Hepatocyte (in vitro differentiated cells): ENCODE results near the gene UGT1A6. TPM values are rescaled to one million over a fixed set of nuclear protein-coding genes. Genes with fewer than 3 reads are reported as not detected.

Experiments used
- DNase-seq: peaks from one replicate; pipeline ENCODE4 v3.0.0-alpha.2; 2016; ENCODE audit warnings: low spot score
- H2AFZ ChIP-seq: fragments of 200-600 bp; sonication (generic); 2 replicates; pipeline ENCODE4 v1.6.0; 2016; ENCODE audit warnings: antibody characterized with exemption, mild to moderate bottlenecking
- H3K27ac ChIP-seq: fragments of 200-600 bp; sonication (generic); 2 replicates; pipeline ENCODE4 v1.5.1; 2016; ENCODE audit warnings: mild to moderate bottlenecking
- H3K27me3 ChIP-seq: fragments of 200-600 bp; sonication (generic); 2 replicates; pipeline ENCODE4 v1.6.1; 2016
- H3K36me3 ChIP-seq: fragments of 200-600 bp; sonication (generic); replicated peaks from 2 replicates; pipeline ENCODE4 v1.5.1; 2016; ENCODE audit warnings: low read depth; ENCODE audit not compliant: insufficient read depth
- H3K4me1 ChIP-seq: fragments of 200-600 bp; sonication (generic); 2 replicates; pipeline ENCODE4 v1.5.1; 2016; ENCODE audit warnings: mild to moderate bottlenecking, moderate library complexity; ENCODE audit not compliant: insufficient read depth
- H3K4me2 ChIP-seq: fragments of 200-600 bp; sonication (generic); 2 replicates; pipeline ENCODE4 v1.6.0; 2016
- H3K4me3 ChIP-seq: fragments of 200-600 bp; sonication (generic); 2 replicates; pipeline ENCODE4 v1.5.1; 2016; ENCODE audit warnings: mild to moderate bottlenecking
- H3K79me2 ChIP-seq: fragments of 200-600 bp; sonication (generic); 2 replicates; pipeline ENCODE4 v1.6.0; 2017; ENCODE audit warnings: mild to moderate bottlenecking
- H3K9me2 ChIP-seq: fragments of 200-600 bp; sonication (generic); replicated peaks from 2 replicates; pipeline ENCODE4 v1.6.0; 2017; ENCODE audit warnings: mild to moderate bottlenecking; ENCODE audit not compliant: insufficient read depth
- H3K9me3 ChIP-seq: fragments of 200-600 bp; sonication (generic); 2 replicates; pipeline ENCODE4 v1.5.1; 2016; ENCODE audit warnings: low read depth, mild to moderate bottlenecking
- H4K20me1 ChIP-seq: fragments of 200-600 bp; sonication (generic); 2 replicates; pipeline ENCODE4 v1.6.0; 2016; ENCODE audit warnings: mild to moderate bottlenecking; ENCODE audit not compliant: insufficient read depth, poor library complexity, severe bottlenecking
- CTCF ChIP-seq: fragments of 200-600 bp; sonication (generic); IDR thresholded peaks from 2 replicates; pipeline ENCODE4 v1.5.1; 2016; ENCODE audit warnings: antibody characterized with exemption, mild to moderate bottlenecking; ENCODE audit not compliant: poor library complexity
- EZH2 ChIP-seq: fragments of 200-600 bp; sonication (generic); IDR thresholded peaks from 2 replicates; pipeline ENCODE4 v1.6.1; 2016; ENCODE audit warnings: antibody characterized with exemption, mild to moderate bottlenecking, borderline replicate concordance
- EZH2phosphoT487 ChIP-seq: fragments of 200-600 bp; sonication (generic); IDR thresholded peaks from one replicate; pipeline ENCODE4 v1.6.1; 2018; ENCODE audit warnings: antibody characterized with exemption, mild to moderate bottlenecking, low read depth, moderate library complexity; ENCODE audit not compliant: unreplicated experiment, severe bottlenecking
- WGBS: methylation state at CpG from one replicate; pipeline ENCODE4 v1.1.6; 2016; ENCODE audit warnings: low lambda C conversion rate; ENCODE audit errors: missing lambda C conversion rate; 5-methylcytosine and 5-hydroxymethylcytosine counted together
- polyA plus RNA-seq: library from polyadenylated mRNA; unstranded; fragments of >200 nt; fragmentation: Nextera tagmentation; extraction: Ambion mirVana; gene quantifications from 2 replicates; pipeline ENCODE4 v1.2.1, GENCODE V29; 2016
- total RNA-seq: library from RNA; depleted of rRNA; stranded (reverse); fragments of >200 nt; gene quantifications from 2 replicates; pipeline ENCODE4 v1.2.3, GENCODE V29; 2014

The UGT1A6 gene
- total and polyA plus RNA-seq, 2 experiments from 2014 or later = 0.77 to 3.4 TPM

DNA sequence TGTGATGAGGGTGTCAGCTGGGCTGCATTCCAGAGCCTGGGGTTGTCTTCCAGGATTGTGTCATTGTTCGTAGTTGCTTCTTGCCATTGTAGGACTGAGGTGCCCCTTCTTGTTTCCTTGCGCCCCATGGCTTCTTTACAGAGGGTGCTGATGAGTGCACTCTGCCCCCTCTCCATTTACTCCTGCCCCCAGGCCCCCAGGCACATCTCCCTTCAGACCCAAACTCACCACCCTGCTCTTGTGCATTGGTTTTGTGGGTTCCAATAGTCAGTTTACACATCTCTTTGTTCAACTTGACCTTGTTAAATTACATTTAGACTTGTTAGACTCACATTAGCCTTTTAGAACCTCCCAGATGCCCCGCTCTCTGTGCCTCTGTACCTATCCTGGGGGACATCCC is 128.5 kb downstream of the UGT1A6 start:
- H3K27ac ChIP-seq = no peak overlapping the region
- no peaks in the 10 kb centered on the region for H3K27me3 ChIP-seq
- H3K4me3 ChIP-seq = no peak overlapping the region
- no peaks in the 10 kb centered on the region for H4K20me1 ChIP-seq
- H3K9me2 ChIP-seq = no peaks in the 10 kb centered on the region
- no peaks in the 10 kb centered on the region for H3K79me2 ChIP-seq
- WGBS = 85% methylated on average over 3 of the region's 3 CpGs
- TF ChIP-seq EZH2 = no peak
- no peak for TF ChIP-seq EZH2phosphoT487
- H3K4me2 ChIP-seq = no peak overlapping the region
- peaks cover 10% of the 10 kb centered on the region for H3K4me1 ChIP-seq
- no peak for DNase-seq
- no peaks in the 10 kb centered on the region for H3K36me3 ChIP-seq
- no peak overlapping the region for H2AFZ ChIP-seq
- no peaks in the 10 kb centered on the region for H3K9me3 ChIP-seq

DNA sequence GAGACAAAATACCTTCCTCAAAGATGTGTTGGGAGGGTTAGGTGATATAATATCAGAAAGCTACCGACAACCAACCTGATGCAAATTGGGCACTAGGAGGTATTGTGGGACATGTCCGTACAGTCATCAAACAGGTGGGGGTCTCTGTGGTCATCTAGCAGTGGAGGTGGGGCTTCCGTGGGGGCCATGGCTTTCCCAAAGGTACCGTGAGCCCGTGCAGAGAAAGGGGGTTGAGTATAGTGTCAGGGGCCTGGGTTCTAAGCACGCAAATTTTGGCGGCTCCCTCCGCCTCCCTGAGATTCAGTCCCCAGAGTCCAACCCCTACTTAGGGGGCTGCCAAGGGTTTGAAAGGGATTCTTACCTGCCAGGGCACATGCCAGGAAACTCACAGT is 129.0 kb downstream of the UGT1A6 start:
- Histone ChIP-seq H3K9me3 (no peaks in the 10 kb centered on the region), H3K4me1 (peaks cover 10% of the 10 kb centered on the region), H3K9me2 (no peaks in the 10 kb centered on the region), H3K4me2 (no peak overlapping the region), H3K79me2 (no peaks in the 10 kb centered on the region), H2AFZ (no peak overlapping the region), H4K20me1 (no peaks in the 10 kb centered on the region), H3K4me3 (no peak overlapping the region), H3K36me3 (no peaks in the 10 kb centered on the region), H3K27ac (no peak overlapping the region), H3K27me3 (no peaks in the 10 kb centered on the region)
- WGBS = 95% methylated on average over 8 of the region's 8 CpGs
- TF ChIP-seq EZH2phosphoT487 (no peak), EZH2 (no peak), CTCF (no peak)
- no peak for DNase-seq

- H3K36me3 ChIP-seq = no peaks in the 10 kb centered on the region
- DNase-seq = no peak
Observed at GRCh38 chr2:233822101-233822771, 129.5 kb downstream of the UGT1A6 start.

More at GRCh38 chr2:233822101-233822771, 129.5 kb downstream of the UGT1A6 start:
- H3K9me3 ChIP-seq = no peaks in the 10 kb centered on the region
- peaks cover 6% of the 10 kb centered on the region for H3K4me1 ChIP-seq
- TF ChIP-seq EZH2 (no peak), CTCF (no peak), EZH2phosphoT487 (no peak)
- H3K79me2 ChIP-seq = no peaks in the 10 kb centered on the region
- no peaks in the 10 kb centered on the region for H3K9me2 ChIP-seq
- H3K4me2 ChIP-seq = no peak overlapping the region
- no peaks in the 10 kb centered on the region for H3K27me3 ChIP-seq
- H4K20me1 ChIP-seq = no peaks in the 10 kb centered on the region
- WGBS = 94% methylated on average over 21 of the region's 21 CpGs
- no peak overlapping the region for H3K27ac ChIP-seq
- no peak overlapping the region for H3K4me3 ChIP-seq
- H2AFZ ChIP-seq = no peak overlapping the region

Other genes with a start within 250 kb of the UGT1A6 start
- gene USP40, start 126.1 kb upstream of the UGT1A6 start, total RNA-seq = 25.9 and 28.2 TPM in 2 replicates
- 16.7 and 20.4 TPM in 2 replicates for gene USP40, start 126.1 kb upstream of the UGT1A6 start, polyA plus RNA-seq
- gene UGT1A8, start 75.3 kb upstream of the UGT1A6 start, total RNA-seq = 0.08 and 0.10 TPM in 2 replicates
- not detected in 2 replicates for gene UGT1A8, start 75.3 kb upstream of the UGT1A6 start, polyA plus RNA-seq
- gene UGT1A10, start 56.4 kb upstream of the UGT1A6 start, total RNA-seq = not detected in 2 replicates
- not detected in 2 replicates for gene UGT1A10, start 56.4 kb upstream of the UGT1A6 start, polyA plus RNA-seq
- 9.6 and 9.8 TPM in 2 replicates for gene UGT1A9, start 21.0 kb upstream of the UGT1A6 start, total RNA-seq
- gene UGT1A9, start 21.0 kb upstream of the UGT1A6 start, polyA plus RNA-seq = 2.1 and 12.6 TPM in 2 replicates
- gene UGT1A7, start 11.0 kb upstream of the UGT1A6 start, total RNA-seq = 0.07 TPM in 1 of 2 replicates, not detected in the other
- not detected in 2 replicates for gene UGT1A7, start 11.0 kb upstream of the UGT1A6 start, polyA plus RNA-seq
- not detected in 2 replicates for gene UGT1A5, start 20.0 kb downstream of the UGT1A6 start, total RNA-seq
- gene UGT1A5, start 20.0 kb downstream of the UGT1A6 start, polyA plus RNA-seq = not detected in 2 replicates
- gene UGT1A4, start 25.8 kb downstream of the UGT1A6 start, total RNA-seq = not detected in 2 replicates
- not detected in 2 replicates for gene UGT1A4, start 25.8 kb downstream of the UGT1A6 start, polyA plus RNA-seq
- gene UGT1A3, start 36.2 kb downstream of the UGT1A6 start, total RNA-seq = not detected in 2 replicates
- gene UGT1A3, start 36.2 kb downstream of the UGT1A6 start, polyA plus RNA-seq = not detected in 2 replicates
- gene UGT1A1, start 67.4 kb downstream of the UGT1A6 start, total RNA-seq = 0.53 and 0.60 TPM in 2 replicates
- 0.51 and 0.91 TPM in 2 replicates for gene UGT1A1, start 67.4 kb downstream of the UGT1A6 start, polyA plus RNA-seq
- gene MROH2A, start 85.4 kb downstream of the UGT1A6 start, total RNA-seq = not detected in 2 replicates
- gene MROH2A, start 85.4 kb downstream of the UGT1A6 start, polyA plus RNA-seq = not detected in 2 replicates
- 5.0 and 5.3 TPM in 2 replicates for gene HJURP, start 161.6 kb downstream of the UGT1A6 start, total RNA-seq
- 2.7 and 3.6 TPM in 2 replicates for gene HJURP, start 161.6 kb downstream of the UGT1A6 start, polyA plus RNA-seq
- gene TRPM8, start 224.5 kb downstream of the UGT1A6 start, total RNA-seq = 0.33 and 0.84 TPM in 2 replicates
- gene TRPM8, start 224.5 kb downstream of the UGT1A6 start, polyA plus RNA-seq = 0.16 and 0.33 TPM in 2 replicates